GM12801 (cell line): Measurements from ENCODE around the gene OR2M2.

ENCODE experiments used
- CTCF ChIP-seq: IDR thresholded peaks from one replicate; pipeline ENCODE4 v1.5.1; 2011; ENCODE audit warnings: control low read depth; ENCODE audit not compliant: insufficient read length; ENCODE audit errors: extremely low read depth

OR2M2 gene

DNA sequence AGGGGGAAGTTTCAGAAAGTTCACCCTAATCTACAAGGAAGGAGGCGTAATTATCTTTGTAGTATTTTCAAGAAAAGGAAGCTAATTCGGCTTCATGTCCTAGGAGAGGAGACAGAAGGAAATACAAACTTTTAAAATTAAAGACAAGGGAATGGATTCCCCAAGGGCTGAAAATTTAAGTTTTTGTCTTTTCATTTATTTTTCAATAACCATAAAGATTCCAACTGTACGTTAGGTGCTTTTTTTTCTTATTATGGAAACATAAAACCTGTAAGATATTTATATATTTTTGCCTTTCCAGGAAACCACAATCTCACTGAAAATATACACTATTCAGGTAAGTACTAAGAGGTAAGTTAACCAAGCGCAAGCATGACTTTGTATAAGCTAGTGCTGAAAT is 22.3 kb downstream of the OR2M2 start, which contains the start of gene OR2M3:
Gene OR2M3 (plus strand): TSS at position 301 of the 400 bp plus-strand sequence. CDS start 5,803 bp downstream, outside the sequence.
- no peak for TF ChIP-seq CTCF

GRCh38 chr1:248215880-248216279 is 41.3 kb downstream of the OR2M2 start:
- no peak for TF ChIP-seq CTCF

DNA sequence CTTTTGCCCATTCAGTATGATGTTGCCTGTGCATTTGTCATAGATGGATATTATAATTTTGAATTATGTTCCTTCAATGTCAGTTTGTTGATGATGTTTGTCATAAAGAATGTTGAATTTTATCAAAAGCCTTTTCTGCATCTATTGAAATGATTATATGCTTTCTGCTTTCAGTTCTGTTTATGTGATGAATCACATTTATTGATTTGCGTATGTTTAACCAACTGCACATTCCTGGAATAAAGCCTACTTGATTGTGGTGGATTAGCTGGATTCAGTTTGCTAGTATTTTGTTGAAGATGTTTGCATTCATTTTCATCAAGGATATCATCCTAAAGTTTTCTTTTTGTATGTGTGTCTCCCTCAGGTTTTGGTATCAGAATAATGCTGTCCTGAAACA is 50.9 kb downstream of the OR2M2 start:
- TF ChIP-seq CTCF: no peak

DNA sequence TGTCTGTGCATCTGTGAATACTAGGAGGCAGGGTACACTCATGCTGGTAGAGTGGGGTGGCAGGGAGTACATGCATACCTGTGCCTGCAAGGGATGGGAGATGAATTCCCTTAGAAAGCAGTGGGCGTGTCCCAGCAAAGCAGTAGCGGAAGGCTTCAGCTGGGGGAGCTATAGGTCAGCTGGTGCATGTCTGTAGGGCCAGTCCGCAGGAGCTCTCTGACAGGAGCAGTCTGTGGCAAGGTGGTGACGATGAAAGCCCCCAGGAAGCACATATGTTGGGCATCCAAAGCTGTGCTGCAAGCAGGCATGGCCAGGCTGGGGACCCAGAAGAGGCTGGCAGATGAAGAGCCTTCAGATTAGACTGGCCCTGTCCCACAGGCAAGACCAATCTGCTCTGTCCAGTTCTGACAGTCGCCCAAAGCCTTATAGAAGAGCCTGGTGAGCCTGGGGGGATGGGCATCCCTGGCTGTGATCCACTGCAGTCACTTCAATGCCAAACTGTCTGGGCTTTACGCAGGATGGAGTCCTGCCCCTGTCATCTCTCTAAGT is 54.8 kb downstream of the OR2M2 start:
- TF ChIP-seq CTCF: no peak
